Thymus (tissue), 14 donors: ENCODE data around the gene OR2G3. TPM values are rescaled to one million over a fixed set of nuclear protein-coding genes. Genes with fewer than 3 reads are reported as not detected.

Experiments
- DNase-seq, 9 donors: peaks; one replicate each; pipeline ENCODE4 v3.0.0-alpha.2; 2013; ENCODE audit warnings: low spot score in 9 of 9, low read depth in 6 of 9, missing footprints in 1 of 9
- H3K27ac ChIP-seq, 2 donors: one replicate each; pipeline ENCODE4 v1.5.1; 2013; ENCODE audit warnings: control low read depth in 1 of 2, low read depth in 1 of 2, low read length in 1 of 2, mild to moderate bottlenecking in 1 of 2, moderate library complexity in 1 of 2
- H3K27me3 ChIP-seq, 2 donors: one replicate each; pipeline ENCODE4 v1.5.1; 2013; ENCODE audit warnings: low read length in 1 of 2; ENCODE audit not compliant: control insufficient read depth in 2 of 2, insufficient read depth in 1 of 2
- H3K36me3 ChIP-seq, 2 donors: one replicate each; pipeline ENCODE4 v1.5.1; 2013; ENCODE audit warnings: low read length in 1 of 2, mild to moderate bottlenecking in 1 of 2, moderate library complexity in 1 of 2; ENCODE audit not compliant: control insufficient read depth in 2 of 2, insufficient read depth in 2 of 2
- H3K4me1 ChIP-seq, 2 donors: one replicate each; pipeline ENCODE4 v1.5.1; 2013; ENCODE audit warnings: low read length in 2 of 2; ENCODE audit not compliant: control insufficient read depth in 2 of 2, insufficient read depth in 2 of 2
- H3K4me3 ChIP-seq, 2 donors: one replicate each; pipeline ENCODE4 v1.5.1; 2013; ENCODE audit warnings: low read length in 2 of 2, control low read depth in 1 of 2, mild to moderate bottlenecking in 1 of 2
- H3K9me3 ChIP-seq, 2 donors: one replicate each; pipeline ENCODE4 v1.5.1; 2013; ENCODE audit warnings: low read length in 1 of 2, mild to moderate bottlenecking in 1 of 2; ENCODE audit not compliant: control insufficient read depth in 2 of 2, insufficient read depth in 1 of 2
- WGBS: extraction: QIAGEN DNeasy Blood & Tissue Kit; methylation state at CpG from one replicate; pipeline ENCODE4 v1.1.7; 2013; 5-methylcytosine and 5-hydroxymethylcytosine counted together
- long read RNA-seq, 10 donors: transcript quantifications; one replicate each; lab custom pipeline, GENCODE V29; 2026
- polyA plus RNA-seq: library from polyadenylated mRNA; stranded (reverse); fragments of 200-250 nt; gene quantifications from one replicate; pipeline ENCODE4 v1.2.3, GENCODE V29; 2013
- total RNA-seq: library from RNA; stranded (reverse); fragments of 120-200 nt; gene quantifications from one replicate; pipeline ENCODE4 v1.2.4, GENCODE V29; 2013
- donor health status: healthy.

The OR2G3 gene
- not detected for total RNA-seq
- polyA plus RNA-seq = not detected
- long read RNA-seq, donor 1 = 0 reads
- long read RNA-seq, donor 2 = 0 reads
- long read RNA-seq, donor 3 = 0 reads
- long read RNA-seq, donor 4 = 0 reads
- long read RNA-seq, donor 5 = 0 reads
- long read RNA-seq, donor 6 = 0 reads
- long read RNA-seq, donor 7 = 0 reads
- long read RNA-seq, donor 8 = 0 reads
- long read RNA-seq, donor 9 = 0 reads
- long read RNA-seq, donor 10 = 0 reads

DNA sequence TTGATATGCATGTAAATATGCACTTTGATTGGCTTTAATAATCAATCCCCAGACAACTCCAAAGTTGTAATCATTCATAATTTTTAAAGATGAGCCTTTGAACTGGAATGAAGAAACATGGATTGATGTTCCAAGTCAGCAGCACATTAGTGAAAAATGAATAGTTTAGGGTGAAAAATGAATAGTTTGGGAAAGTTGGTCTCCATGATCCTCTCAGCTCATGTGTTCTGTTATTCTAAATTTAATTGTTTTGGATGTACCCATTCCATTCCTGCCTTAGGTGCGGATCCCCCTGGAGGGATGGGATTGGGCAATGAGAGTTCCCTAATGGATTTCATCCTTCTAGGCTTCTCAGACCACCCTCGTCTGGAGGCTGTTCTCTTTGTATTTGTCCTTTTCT is at the start of gene OR2G3:
Gene OR2G3, plus strand, starts transcription at position 301 of the 400 bp plus-strand sequence. Its CDS starts 0 bp downstream, at position 301.
- 95% methylated on average over 2 of the region's 2 CpGs for WGBS
- no peak for DNase-seq
- Histone ChIP-seq H3K4me3 (no peak within 1 kb of the TSS), H3K27ac (no peak within 1 kb of the TSS), H3K27me3 (no peaks in the 10 kb centered on the region), H3K4me1 (no peaks in the 10 kb centered on the region), H3K36me3 (no peaks in the 10 kb centered on the region), H3K9me3 (no peaks in the 10 kb centered on the region)

DNA sequence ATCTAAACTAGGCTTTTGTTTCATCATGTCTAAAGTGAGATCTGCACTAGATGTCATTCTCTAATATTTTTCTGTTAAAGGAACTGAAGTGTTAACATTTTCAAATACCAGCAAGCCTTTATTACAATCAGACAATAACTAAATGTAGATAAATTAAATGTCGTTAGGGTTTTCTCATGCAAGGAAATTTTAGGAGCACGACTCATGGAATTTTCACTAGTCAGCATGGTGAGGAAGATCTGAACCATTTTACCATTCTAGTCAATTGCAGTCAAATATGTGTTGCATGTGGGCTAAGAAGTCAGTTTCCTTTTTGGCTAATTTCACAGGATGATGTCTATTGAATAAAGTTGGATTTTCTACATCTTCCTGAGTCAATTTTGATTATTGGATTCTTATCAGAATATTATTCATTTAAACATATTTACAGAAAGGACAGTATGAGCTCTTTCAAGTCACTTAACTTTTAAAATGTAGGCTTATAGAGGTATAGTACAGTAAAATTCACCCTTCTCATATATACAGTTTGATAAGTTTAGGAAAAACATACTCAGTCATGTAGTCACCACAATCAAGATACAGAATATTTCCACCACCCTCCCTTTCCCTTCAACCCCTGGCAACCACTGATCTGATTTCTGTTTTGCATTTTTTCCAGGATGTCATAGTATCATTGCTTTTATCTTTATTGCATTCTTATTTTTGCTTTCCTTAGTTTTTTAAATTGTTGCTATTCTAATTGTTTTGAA is 47.3 kb upstream of the OR2G3 start:
- no peak for DNase-seq
- Histone ChIP-seq H3K4me1 (no peaks in the 10 kb centered on the region), H3K27me3 (no peaks in the 10 kb centered on the region), H3K4me3 (no peak overlapping the region), H3K9me3 (no peaks in the 10 kb centered on the region), H3K36me3 (no peaks in the 10 kb centered on the region), H3K27ac (no peak overlapping the region)
- 97% methylated on average over 2 of the region's 2 CpGs for WGBS

DNA sequence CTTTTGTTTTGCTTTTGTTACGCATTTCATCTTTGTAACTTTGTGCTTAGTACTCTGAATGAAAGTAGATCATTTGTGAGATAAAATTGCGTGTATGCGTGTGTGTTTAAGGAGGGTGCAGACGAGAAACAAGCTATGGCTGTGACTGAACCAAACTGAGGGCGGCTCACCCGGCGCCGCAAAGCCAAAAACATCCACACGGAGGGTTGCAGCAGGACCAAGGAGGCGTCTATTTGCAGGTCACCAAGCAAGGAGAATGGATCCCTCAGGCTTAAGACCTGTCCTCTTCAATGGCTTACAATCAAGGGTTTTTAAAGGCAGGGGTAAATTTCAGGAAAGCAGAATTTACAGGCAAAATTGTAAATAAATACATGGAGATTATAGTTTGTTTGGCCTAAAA is 43.7 kb upstream of the OR2G3 start:
- Histone ChIP-seq H3K9me3 (no peaks in the 10 kb centered on the region), H3K27me3 (no peaks in the 10 kb centered on the region), H3K27ac (no peak overlapping the region), H3K36me3 (no peaks in the 10 kb centered on the region), H3K4me1 (no peaks in the 10 kb centered on the region), H3K4me3 (no peak overlapping the region)
- no peak for DNase-seq
- 85% methylated on average over 10 of the region's 10 CpGs for WGBS

DNA sequence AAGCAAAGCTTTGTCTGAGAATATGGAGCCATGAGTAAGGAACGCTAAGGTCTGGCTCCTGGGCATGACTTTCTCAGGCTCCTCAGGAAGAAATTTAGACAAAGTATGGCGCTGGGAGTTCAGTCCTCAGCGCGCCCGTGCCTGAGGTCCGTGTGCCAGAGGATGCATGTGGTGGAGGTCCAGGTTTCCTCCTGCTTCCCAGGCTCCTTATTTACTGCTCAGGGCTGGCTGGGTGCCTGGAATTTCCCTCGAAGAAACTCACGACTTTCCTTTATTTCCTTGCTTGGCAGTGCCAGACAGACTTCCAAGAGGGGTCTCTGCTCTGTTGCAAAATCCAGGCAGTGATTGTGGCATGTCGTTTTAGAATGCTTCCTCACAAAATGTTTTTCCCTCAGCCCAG is 43.2 kb upstream of the OR2G3 start:
- WGBS = 93% methylated on average over 9 of the region's 9 CpGs
- no peaks in the 10 kb centered on the region for H3K27me3 ChIP-seq
- H3K9me3 ChIP-seq = no peaks in the 10 kb centered on the region
- H3K4me1 ChIP-seq = no peaks in the 10 kb centered on the region
- no peak overlapping the region for H3K27ac ChIP-seq
- H3K4me3 ChIP-seq = no peak overlapping the region
- H3K36me3 ChIP-seq = no peaks in the 10 kb centered on the region
- DNase-seq = no peak

DNA sequence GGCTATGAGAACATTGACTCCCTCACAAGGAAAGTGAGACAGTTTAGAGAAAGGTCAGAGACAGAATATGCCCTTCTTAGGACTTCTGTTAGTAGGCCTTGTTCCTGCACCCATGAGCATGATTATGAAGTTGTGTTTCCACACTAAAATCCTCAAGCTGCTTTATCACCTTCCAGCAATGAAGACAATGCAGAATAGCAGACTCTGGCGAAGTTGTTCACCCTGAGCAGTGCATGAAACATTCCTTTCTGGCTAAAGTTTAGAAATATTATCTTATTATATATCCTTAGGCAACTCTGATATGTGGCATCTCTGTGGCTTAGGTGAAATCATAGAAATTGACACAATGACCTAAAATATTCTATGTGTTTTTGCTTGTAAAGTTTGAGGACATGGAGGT is 31.1 kb upstream of the OR2G3 start:
- Histone ChIP-seq H3K36me3 (no peaks in the 10 kb centered on the region), H3K27me3 (no peaks in the 10 kb centered on the region), H3K4me3 (no peak overlapping the region), H3K4me1 (no peaks in the 10 kb centered on the region), H3K9me3 (no peaks in the 10 kb centered on the region), H3K27ac (no peak overlapping the region)
- DNase-seq = no peak
- WGBS = 86% methylated on average over 1 of the region's 1 CpG

DNA sequence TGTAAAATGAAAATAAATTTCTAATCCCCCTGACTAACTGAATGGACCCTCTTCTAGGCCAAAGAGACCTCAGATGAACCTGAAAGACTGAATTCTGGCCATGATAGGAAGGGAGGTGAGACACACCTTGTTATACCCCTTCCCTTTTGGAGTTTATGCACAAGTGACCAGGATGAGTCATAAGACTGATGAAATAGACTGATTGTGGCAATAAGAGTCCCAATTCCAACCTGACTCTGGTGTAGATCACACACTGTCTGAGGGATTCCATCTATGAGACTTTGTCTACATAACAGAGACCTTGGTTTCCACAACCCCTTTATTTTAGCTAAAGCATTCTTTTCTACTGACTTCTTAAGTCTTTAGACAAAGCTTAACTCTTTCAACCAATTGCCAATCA is 30.7 kb upstream of the OR2G3 start:
- no peak for DNase-seq
- Histone ChIP-seq H3K9me3 (no peaks in the 10 kb centered on the region), H3K27ac (no peak overlapping the region), H3K27me3 (no peaks in the 10 kb centered on the region), H3K4me3 (no peak overlapping the region), H3K4me1 (no peaks in the 10 kb centered on the region), H3K36me3 (no peaks in the 10 kb centered on the region)

DNA sequence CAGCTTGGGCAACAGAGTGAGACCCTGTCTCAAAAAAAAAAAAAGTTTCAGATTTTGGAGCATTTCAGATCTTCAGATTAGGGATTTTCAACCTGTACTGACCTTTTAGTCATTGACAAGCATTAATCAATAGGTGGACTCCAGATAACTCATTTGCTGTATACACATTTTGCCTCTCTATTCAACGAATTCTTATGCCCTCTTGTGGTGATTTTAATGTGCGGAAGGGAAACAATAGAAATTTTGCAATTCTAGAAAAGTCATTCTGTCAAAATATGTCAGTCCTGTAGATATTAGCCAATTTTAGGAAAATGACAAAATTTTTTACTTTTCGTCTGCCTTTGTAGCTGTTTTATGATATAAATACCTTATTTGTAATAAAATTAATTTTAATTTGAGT is 28.9 kb upstream of the OR2G3 start:
- no peaks in the 10 kb centered on the region for H3K9me3 ChIP-seq
- peak in 4 of 9 donors; percentile 4 to 41 (median 15) for DNase-seq
- H3K4me3 ChIP-seq = no peak overlapping the region
- H3K4me1 ChIP-seq = no peaks in the 10 kb centered on the region
- H3K36me3 ChIP-seq = no peaks in the 10 kb centered on the region
- 64% methylated on average over 3 of the region's 3 CpGs for WGBS
- no peak overlapping the region for H3K27ac ChIP-seq
- no peaks in the 10 kb centered on the region for H3K27me3 ChIP-seq

DNA sequence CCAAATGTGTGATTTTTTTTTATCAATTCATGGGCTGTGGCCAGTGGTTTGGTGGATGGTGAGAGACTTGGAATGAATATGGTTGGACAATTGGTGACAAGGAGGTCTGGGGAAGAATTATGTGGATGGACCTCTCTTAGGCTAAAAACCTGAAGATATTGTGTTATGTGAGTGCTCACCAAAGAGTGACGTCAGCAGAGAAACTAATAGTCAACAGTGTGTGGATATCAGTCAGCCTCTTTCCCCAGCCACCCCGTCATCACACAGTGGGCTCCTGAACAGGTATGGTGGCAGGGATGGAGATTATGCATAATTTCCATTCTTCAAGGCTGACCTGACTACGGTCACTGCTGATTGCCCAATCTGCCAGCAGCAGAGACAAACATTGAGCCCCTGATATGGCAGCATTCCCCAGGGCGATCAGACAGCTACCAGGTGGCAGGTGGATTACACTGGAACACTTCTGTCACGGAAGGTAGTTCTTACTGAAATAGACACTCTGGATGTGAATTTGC is 26.4 kb upstream of the OR2G3 start:
- H3K4me3 ChIP-seq = no peak overlapping the region
- H3K27me3 ChIP-seq = no peaks in the 10 kb centered on the region
- 95% methylated on average over 5 of the region's 5 CpGs for WGBS
- DNase-seq = no peak
- no peaks in the 10 kb centered on the region for H3K9me3 ChIP-seq
- H3K27ac ChIP-seq = no peak overlapping the region
- no peaks in the 10 kb centered on the region for H3K36me3 ChIP-seq
- no peaks in the 10 kb centered on the region for H3K4me1 ChIP-seq

DNA sequence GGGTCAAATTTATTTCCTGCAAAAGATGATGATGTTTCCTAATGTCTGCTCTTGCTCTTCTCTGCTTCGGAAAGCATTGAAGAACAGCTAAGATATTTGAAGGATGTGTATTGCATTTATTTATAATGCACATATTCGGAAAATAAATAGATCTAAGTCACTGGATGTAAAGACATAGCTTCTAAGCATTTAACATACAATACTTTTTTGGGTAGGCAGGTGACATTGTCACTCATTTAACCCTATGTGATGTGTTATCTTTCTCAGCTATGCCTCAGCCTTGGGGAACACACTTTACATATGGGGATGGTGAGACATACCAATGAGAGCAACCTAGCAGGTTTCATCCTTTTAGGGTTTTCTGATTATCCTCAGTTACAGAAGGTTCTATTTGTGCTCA is 17.3 kb upstream of the OR2G3 start, which contains the start of gene OR2G2:
Gene OR2G2, plus strand, starts transcription at position 301 of the 400 bp plus-strand sequence. Its CDS starts 0 bp downstream, at position 301.
- Histone ChIP-seq H3K27me3 (no peaks in the 10 kb centered on the region), H3K9me3 (no peaks in the 10 kb centered on the region), H3K27ac (no peak within 1 kb of the TSS), H3K4me1 (no peaks in the 10 kb centered on the region), H3K36me3 (no peaks in the 10 kb centered on the region), H3K4me3 (no peak within 1 kb of the TSS)
- 95% methylated on average over 2 of the region's 2 CpGs for WGBS
- DNase-seq = no peak
